GM23338 (cell line): ENCODE results near the gene SMAP2. TPM values are rescaled to one million over a fixed set of nuclear protein-coding genes. Genes with fewer than 3 reads are reported as not detected.

Experiments used
- ATAC-seq: fragments of 200-7000 bp; cut with Tn5 transposase; 3 replicates; pipeline ENCODE4 v1.9.1; 2020
- DNase-seq: peaks from one replicate; pipeline ENCODE4 v3.0.0-alpha.2; 2015; ENCODE audit warnings: low spot score
- H2AFZ ChIP-seq: fragments of 200-600 bp; sonication (generic); 2 replicates; pipeline ENCODE4 v1.8.0; 2016; ENCODE audit warnings: antibody characterized with exemption, mild to moderate bottlenecking, moderate library complexity
- H3F3A ChIP-seq: fragments of 200-600 bp; sonication (generic); replicated peaks from 2 replicates; pipeline ENCODE4 v1.8.0; 2017; ENCODE audit warnings: antibody characterized with exemption, mixed run types, low read depth
- H3K27ac ChIP-seq: fragments of 200-600 bp; sonication (generic); 2 replicates; pipeline ENCODE4 v1.6.1; 2016; ENCODE audit warnings: low read depth
- H3K27me3 ChIP-seq: fragments of 200-600 bp; sonication (generic); 2 replicates; pipeline ENCODE4 v1.8.0; 2016; ENCODE audit warnings: mild to moderate bottlenecking, mixed run types, moderate library complexity; ENCODE audit not compliant: insufficient read depth
- H3K36me3 ChIP-seq: fragments of 200-600 bp; sonication (generic); 2 replicates; pipeline ENCODE4 v1.8.0; 2016; ENCODE audit warnings: mild to moderate bottlenecking; ENCODE audit not compliant: insufficient read depth
- H3K4me1 ChIP-seq: fragments of 200-600 bp; sonication (generic); 2 replicates; pipeline ENCODE4 v1.8.0; 2016; ENCODE audit warnings: mild to moderate bottlenecking, moderate library complexity; ENCODE audit not compliant: insufficient read depth
- H3K4me2 ChIP-seq: fragments of 200-600 bp; sonication (generic); 2 replicates; pipeline ENCODE4 v1.7.1; 2017; ENCODE audit warnings: mixed run types
- H3K4me3 ChIP-seq: fragments of 200-600 bp; sonication (generic); 2 replicates; pipeline ENCODE4 v1.6.1; 2016; ENCODE audit warnings: mixed run types
- H3K79me2 ChIP-seq: fragments of 200-600 bp; sonication (generic); replicated peaks from 2 replicates; pipeline ENCODE4 v1.8.0; 2017; ENCODE audit warnings: mild to moderate bottlenecking; ENCODE audit not compliant: insufficient read depth
- H3K9me2 ChIP-seq: fragments of 200-600 bp; sonication (generic); 2 replicates; pipeline ENCODE4 v1.8.0; 2017; ENCODE audit not compliant: insufficient read depth
- H4K20me1 ChIP-seq: fragments of 200-600 bp; sonication (generic); replicated peaks from 2 replicates; pipeline ENCODE4 v1.8.0; 2017; ENCODE audit warnings: mild to moderate bottlenecking; ENCODE audit not compliant: insufficient read depth
- H3K27ac Mint-ChIP-seq: 2 replicates; pipeline ENCODE4 v1.8.0; 2020; ENCODE audit warnings: inconsistent platforms, mild to moderate bottlenecking, moderate library complexity, mixed read lengths
- H3K27me3 Mint-ChIP-seq: 3 replicates; pipeline ENCODE4 v1.8.0; 2022; ENCODE audit warnings: low read depth, mild to moderate bottlenecking, moderate library complexity, mixed read lengths, inconsistent platforms; ENCODE audit not compliant: insufficient read depth, poor library complexity
- H3K36me3 Mint-ChIP-seq: 3 replicates; pipeline ENCODE4 v1.8.0; 2021; ENCODE audit warnings: low read depth, mild to moderate bottlenecking, inconsistent platforms, moderate library complexity, mixed read lengths
- H3K4me1 Mint-ChIP-seq: 3 replicates; pipeline ENCODE4 v1.8.0; 2020; ENCODE audit warnings: mild to moderate bottlenecking, inconsistent platforms, mixed read lengths
- H3K4me3 Mint-ChIP-seq: 3 replicates; pipeline ENCODE4 v1.8.0; 2021; ENCODE audit warnings: moderate library complexity, mild to moderate bottlenecking, inconsistent platforms, mixed read lengths
- H3K9me3 Mint-ChIP-seq: 3 replicates; pipeline ENCODE4 v1.8.0; 2020; ENCODE audit warnings: moderate library complexity, mild to moderate bottlenecking, inconsistent platforms, mixed read lengths
- CREB1 ChIP-seq: fragments of 250-450 bp; sonication (Bioruptor Pico); IDR thresholded peaks from 2 replicates; pipeline ENCODE4 v1.5.0; 2020; ENCODE audit warnings: low read depth, mild to moderate bottlenecking, moderate library complexity
- JUNB ChIP-seq: IDR thresholded peaks from one replicate; pipeline ENCODE4 v1.6.1; 2016; ENCODE audit warnings: antibody characterized with exemption; ENCODE audit not compliant: unreplicated experiment
- NANOG ChIP-seq: IDR thresholded peaks from 2 replicates; pipeline ENCODE4 v1.6.1; 2016; ENCODE audit warnings: antibody characterized with exemption, borderline replicate concordance
- POLR2AphosphoS5 ChIP-seq: IDR thresholded peaks from 2 replicates; pipeline ENCODE4 v1.6.1; 2016; ENCODE audit warnings: antibody characterized with exemption, low read depth
- STAT1 ChIP-seq: IDR thresholded peaks from one replicate; pipeline ENCODE4 v1.6.1; 2016; ENCODE audit warnings: antibody characterized with exemption; ENCODE audit not compliant: unreplicated experiment
- ZNF114 ChIP-seq: fragments of 250-450 bp; sonication (Bioruptor Pico); IDR thresholded peaks from 2 replicates; pipeline ENCODE4 v1.5.0; 2020; ENCODE audit warnings: mild to moderate bottlenecking, moderate library complexity
- ZNF331 ChIP-seq: fragments of 250-450 bp; sonication (Bioruptor Pico); IDR thresholded peaks from 2 replicates; pipeline ENCODE4 v1.5.0; 2020; ENCODE audit warnings: low read depth, mild to moderate bottlenecking, moderate library complexity
- polyA plus RNA-seq: library from polyadenylated mRNA; unstranded; fragments of >200 nt; fragmentation: Nextera tagmentation; extraction: Ambion mirVana; gene quantifications from 2 replicates; pipeline ENCODE4 v1.2.1, GENCODE V29; 2016
- total RNA-seq: library from RNA; depleted of rRNA; stranded (reverse); fragments of >200 nt; shearing (Covaris generic); gene quantifications from 2 replicates; pipeline ENCODE4 v1.2.3, GENCODE V29; 2014
- TF ChIP-seq, protein P1 (sequence below), 2 experiments: fragments of 200-600 bp in 1 of 2; sonication (generic) in 1 of 2; conservative IDR thresholded peaks; 2 replicates each; pipeline versions ENCODE4 v1.5.1 to v1.6.1; 2016 to 2017; ENCODE audit warnings: antibody characterized with exemption in 2 of 2, low read depth in 2 of 2, mild to moderate bottlenecking in 2 of 2, moderate library complexity in 1 of 2
- TF ChIP-seq, protein P2 (sequence below): IDR thresholded peaks from one replicate; pipeline ENCODE4 v1.6.1; 2018; ENCODE audit warnings: antibody characterized with exemption; ENCODE audit not compliant: unreplicated experiment
- TF ChIP-seq, protein P3 (sequence below): IDR thresholded peaks from 2 replicates; pipeline ENCODE4 v1.6.1; 2016; ENCODE audit warnings: antibody characterized with exemption

SMAP2 gene
- total and polyA plus RNA-seq, 2 experiments from 2014 or later = 2.9 to 4.8 TPM

DNA sequence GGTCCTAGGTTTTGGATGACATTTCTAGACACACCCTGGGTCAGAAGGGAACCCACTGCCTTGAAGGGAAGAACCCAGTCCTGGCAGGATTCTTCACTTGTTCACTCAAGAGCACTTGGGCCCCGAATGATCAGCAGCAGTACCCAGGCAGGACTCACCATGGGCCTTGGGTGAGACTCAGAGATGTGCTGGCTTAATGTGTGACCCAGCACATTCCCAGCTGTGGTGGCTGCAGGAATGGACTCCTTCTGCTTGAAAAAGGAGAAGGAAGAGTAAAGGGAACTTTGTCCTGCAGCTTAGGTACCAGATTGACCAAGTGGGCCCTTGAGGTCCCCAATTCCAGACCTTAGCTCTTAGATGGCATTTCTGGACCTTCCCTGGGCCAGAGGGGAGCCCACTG lies 12.3 kb upstream of the SMAP2 start:
- Mint-ChIP-seq H3K27ac (no peak overlapping the region), H3K9me3 (peaks cover 29% of the 10 kb centered on the region; the same call in 2 of the 3 replicates), H3K27me3 (peaks cover 6% of the 10 kb centered on the region), H3K36me3 (no peaks in the 10 kb centered on the region), H3K4me1 (peaks cover 7% of the 10 kb centered on the region; the same call in 2 of the 3 replicates), H3K4me3 (no peak overlapping the region)
- no peaks in the 10 kb centered on the region for H3K9me2 ChIP-seq
- TF ChIP-seq, protein P1, sequence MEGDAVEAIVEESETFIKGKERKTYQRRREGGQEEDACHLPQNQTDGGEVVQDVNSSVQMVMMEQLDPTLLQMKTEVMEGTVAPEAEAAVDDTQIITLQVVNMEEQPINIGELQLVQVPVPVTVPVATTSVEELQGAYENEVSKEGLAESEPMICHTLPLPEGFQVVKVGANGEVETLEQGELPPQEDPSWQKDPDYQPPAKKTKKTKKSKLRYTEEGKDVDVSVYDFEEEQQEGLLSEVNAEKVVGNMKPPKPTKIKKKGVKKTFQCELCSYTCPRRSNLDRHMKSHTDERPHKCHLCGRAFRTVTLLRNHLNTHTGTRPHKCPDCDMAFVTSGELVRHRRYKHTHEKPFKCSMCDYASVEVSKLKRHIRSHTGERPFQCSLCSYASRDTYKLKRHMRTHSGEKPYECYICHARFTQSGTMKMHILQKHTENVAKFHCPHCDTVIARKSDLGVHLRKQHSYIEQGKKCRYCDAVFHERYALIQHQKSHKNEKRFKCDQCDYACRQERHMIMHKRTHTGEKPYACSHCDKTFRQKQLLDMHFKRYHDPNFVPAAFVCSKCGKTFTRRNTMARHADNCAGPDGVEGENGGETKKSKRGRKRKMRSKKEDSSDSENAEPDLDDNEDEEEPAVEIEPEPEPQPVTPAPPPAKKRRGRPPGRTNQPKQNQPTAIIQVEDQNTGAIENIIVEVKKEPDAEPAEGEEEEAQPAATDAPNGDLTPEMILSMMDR (conservative IDR thresholded peaks at IDR 0.05; ENCODE audit: low read depth in 2 of 2) = no peak
- no peak for TF ChIP-seq NANOG
- no peak for TF ChIP-seq CREB1 (CRISPR knock-in tag)
- TF ChIP-seq STAT1 = no peak
- TF ChIP-seq, protein P2, sequence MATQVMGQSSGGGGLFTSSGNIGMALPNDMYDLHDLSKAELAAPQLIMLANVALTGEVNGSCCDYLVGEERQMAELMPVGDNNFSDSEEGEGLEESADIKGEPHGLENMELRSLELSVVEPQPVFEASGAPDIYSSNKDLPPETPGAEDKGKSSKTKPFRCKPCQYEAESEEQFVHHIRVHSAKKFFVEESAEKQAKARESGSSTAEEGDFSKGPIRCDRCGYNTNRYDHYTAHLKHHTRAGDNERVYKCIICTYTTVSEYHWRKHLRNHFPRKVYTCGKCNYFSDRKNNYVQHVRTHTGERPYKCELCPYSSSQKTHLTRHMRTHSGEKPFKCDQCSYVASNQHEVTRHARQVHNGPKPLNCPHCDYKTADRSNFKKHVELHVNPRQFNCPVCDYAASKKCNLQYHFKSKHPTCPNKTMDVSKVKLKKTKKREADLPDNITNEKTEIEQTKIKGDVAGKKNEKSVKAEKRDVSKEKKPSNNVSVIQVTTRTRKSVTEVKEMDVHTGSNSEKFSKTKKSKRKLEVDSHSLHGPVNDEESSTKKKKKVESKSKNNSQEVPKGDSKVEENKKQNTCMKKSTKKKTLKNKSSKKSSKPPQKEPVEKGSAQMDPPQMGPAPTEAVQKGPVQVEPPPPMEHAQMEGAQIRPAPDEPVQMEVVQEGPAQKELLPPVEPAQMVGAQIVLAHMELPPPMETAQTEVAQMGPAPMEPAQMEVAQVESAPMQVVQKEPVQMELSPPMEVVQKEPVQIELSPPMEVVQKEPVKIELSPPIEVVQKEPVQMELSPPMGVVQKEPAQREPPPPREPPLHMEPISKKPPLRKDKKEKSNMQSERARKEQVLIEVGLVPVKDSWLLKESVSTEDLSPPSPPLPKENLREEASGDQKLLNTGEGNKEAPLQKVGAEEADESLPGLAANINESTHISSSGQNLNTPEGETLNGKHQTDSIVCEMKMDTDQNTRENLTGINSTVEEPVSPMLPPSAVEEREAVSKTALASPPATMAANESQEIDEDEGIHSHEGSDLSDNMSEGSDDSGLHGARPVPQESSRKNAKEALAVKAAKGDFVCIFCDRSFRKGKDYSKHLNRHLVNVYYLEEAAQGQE = no peak
- TF ChIP-seq ZNF331 = no peak
- no peaks in the 10 kb centered on the region for H4K20me1 ChIP-seq
- H3K79me2 ChIP-seq = no peaks in the 10 kb centered on the region
- H3F3A ChIP-seq = no peaks in the 10 kb centered on the region
- no peak overlapping the region for H3K4me3 ChIP-seq
- peaks cover 2% of the 10 kb centered on the region; the same call in 1 of the 2 replicates for H3K4me1 ChIP-seq
- H3K36me3 ChIP-seq = no peaks in the 10 kb centered on the region
- no peak overlapping the region for H2AFZ ChIP-seq
- H3K27ac ChIP-seq = no peak overlapping the region
- no peak overlapping the region for H3K4me2 ChIP-seq
- ATAC-seq (no peak), DNase-seq (no peak)
- no peaks in the 10 kb centered on the region for H3K27me3 ChIP-seq

DNA sequence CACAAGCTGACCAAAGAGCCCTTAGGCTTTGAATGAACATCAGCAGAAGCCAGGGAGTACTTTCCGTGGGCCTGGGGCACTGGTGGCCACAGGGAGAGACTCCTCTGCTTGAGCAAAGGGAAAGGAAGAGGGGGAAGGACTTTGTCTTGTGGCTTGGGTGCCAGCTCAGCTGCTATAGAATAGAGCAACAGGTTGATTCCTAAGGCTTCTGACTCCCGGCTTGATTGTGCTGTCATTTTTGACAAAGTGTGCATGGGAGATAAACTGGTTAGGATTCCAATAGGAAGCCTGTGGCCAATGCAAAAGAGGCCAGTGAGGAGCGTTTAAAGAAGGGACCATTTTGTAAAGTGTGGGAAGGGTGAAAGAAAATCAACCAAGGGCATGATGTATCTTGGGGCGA lies 11.9 kb upstream of the SMAP2 start:
- no peak overlapping the region for H3K27ac Mint-ChIP-seq
- Histone ChIP-seq H3K9me2 (no peaks in the 10 kb centered on the region), H4K20me1 (no peaks in the 10 kb centered on the region), H3K27me3 (no peaks in the 10 kb centered on the region), H3K4me3 (no peak overlapping the region), H2AFZ (no peak overlapping the region), H3F3A (no peaks in the 10 kb centered on the region), H3K4me2 (no peak overlapping the region), H3K36me3 (no peaks in the 10 kb centered on the region), H3K4me1 (peaks cover 2% of the 10 kb centered on the region; the same call in 1 of the 2 replicates), H3K27ac (no peak overlapping the region), H3K79me2 (no peaks in the 10 kb centered on the region)
- H3K9me3 Mint-ChIP-seq = peaks cover 28% of the 10 kb centered on the region; the same call in 2 of the 3 replicates
- H3K27me3 Mint-ChIP-seq = peaks cover 6% of the 10 kb centered on the region
- DNase-seq (no peak), ATAC-seq (no peak)
- H3K4me1 Mint-ChIP-seq = peaks cover 7% of the 10 kb centered on the region; the same call in 2 of the 3 replicates
- H3K36me3 Mint-ChIP-seq = no peaks in the 10 kb centered on the region
- H3K4me3 Mint-ChIP-seq = no peak overlapping the region
- TF ChIP-seq, protein P2 = no peak
- TF ChIP-seq JUNB = no peak
- TF ChIP-seq, protein P3, sequence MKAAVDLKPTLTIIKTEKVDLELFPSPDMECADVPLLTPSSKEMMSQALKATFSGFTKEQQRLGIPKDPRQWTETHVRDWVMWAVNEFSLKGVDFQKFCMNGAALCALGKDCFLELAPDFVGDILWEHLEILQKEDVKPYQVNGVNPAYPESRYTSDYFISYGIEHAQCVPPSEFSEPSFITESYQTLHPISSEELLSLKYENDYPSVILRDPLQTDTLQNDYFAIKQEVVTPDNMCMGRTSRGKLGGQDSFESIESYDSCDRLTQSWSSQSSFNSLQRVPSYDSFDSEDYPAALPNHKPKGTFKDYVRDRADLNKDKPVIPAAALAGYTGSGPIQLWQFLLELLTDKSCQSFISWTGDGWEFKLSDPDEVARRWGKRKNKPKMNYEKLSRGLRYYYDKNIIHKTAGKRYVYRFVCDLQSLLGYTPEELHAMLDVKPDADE = no peak
- no peak for TF ChIP-seq POLR2AphosphoS5
- TF ChIP-seq ZNF114 (CRISPR knock-in tag) = no peak
